Measurements from ENCODE around the gene GJC2.

Gene GJC2

DNA sequence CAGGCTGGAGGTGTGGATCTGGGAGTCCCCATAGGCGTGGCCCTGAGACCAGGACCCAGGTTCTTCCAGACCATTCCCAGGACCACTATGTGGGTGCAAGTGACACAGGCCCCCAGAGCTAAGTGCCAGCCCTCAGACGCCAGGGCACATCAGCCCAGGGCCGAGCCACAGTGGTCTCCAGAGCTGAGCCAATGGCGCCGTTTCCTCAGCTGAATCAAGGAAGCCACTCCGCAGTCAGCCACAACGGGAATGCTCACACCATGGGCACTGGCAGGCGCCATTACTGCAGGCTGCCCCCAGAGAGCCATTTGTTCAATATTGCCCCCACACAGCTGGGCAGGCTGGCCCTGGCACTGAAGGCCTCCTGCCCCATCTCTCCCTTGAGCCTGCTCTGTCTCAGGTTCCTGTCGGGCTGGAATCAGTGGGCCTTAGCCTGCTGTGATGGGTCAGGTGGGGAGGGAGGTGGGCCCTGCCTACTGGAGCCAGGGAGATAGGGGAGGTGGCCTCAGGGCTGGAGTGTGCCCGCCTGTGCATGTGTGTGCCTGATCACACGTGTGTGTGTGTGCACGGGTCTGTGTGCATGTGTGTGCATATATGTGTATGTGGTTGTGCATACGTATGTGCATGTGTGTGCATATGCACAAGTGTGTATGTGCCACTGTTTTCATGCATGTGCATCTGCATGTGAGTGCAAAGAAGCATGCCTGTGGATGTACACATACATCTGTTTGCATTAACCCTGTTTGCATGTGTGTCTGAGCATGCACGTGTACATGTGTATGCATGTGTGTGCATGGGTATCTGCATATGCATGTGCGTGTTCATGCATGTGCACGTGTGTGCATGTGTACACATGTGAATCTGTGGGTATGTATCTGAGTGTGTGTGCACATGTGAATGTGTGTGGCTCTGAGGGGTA lies 6.1 kb downstream of the GJC2 start:
- no peaks in the 10 kb centered on the region for H3K79me2 ChIP-seq (ENCODE audit: control insufficient read depth, insufficient read depth, low read length, poor library complexity)
- DNase-seq = no peak
- H3K18ac ChIP-seq (ENCODE audit: low read length) = no peak overlapping the region
- no peak overlapping the region for H4K8ac ChIP-seq (ENCODE audit: low read depth, low read length)
- no peaks in the 10 kb centered on the region for H3K27me3 ChIP-seq (ENCODE audit: insufficient read depth, low read length)
- H2BK120ac ChIP-seq (ENCODE audit: insufficient read depth, low read length, poor library complexity) = no peak overlapping the region
- no CpG with 5 or more reads among the region's 16 CpGs for WGBS (ENCODE audit: extremely low coverage, insufficient coverage, insufficient read length)
- no peak overlapping the region for H2AFZ ChIP-seq (ENCODE audit: insufficient read depth, low read length, poor library complexity)
- no peaks in the 10 kb centered on the region for H3K9me3 ChIP-seq (ENCODE audit: insufficient read depth, low read depth, low read length)
- H3K4ac ChIP-seq (ENCODE audit: low read depth, low read length) = no peak overlapping the region
- H3K79me1 ChIP-seq (ENCODE audit: low read length) = no peaks in the 10 kb centered on the region
- H2BK12ac ChIP-seq (ENCODE audit: low read length) = no peak overlapping the region
- H3K4me3 ChIP-seq (ENCODE audit: low read depth, low read length) = no peak overlapping the region
- H2BK5ac ChIP-seq (ENCODE audit: low read depth, low read length, poor library complexity) = no peak overlapping the region
- no peak overlapping the region for H3K9ac ChIP-seq (ENCODE audit: low read length)
- no peak overlapping the region for H2AK5ac ChIP-seq (ENCODE audit: low read length)
- no peak overlapping the region for H3K27ac ChIP-seq (ENCODE audit: low read depth, low read length)
- H3K23ac ChIP-seq (ENCODE audit: low read length) = no peak overlapping the region
- H4K12ac ChIP-seq (ENCODE audit: low read depth, low read length) = no peak overlapping the region
- no peak overlapping the region for H4K91ac ChIP-seq (ENCODE audit: low read depth, low read length)
- H3K4me2 ChIP-seq (ENCODE audit: low read length) = no peak overlapping the region
- H3K4me1 ChIP-seq (ENCODE audit: control insufficient read depth in 1 of 2, insufficient read depth in 2 of 2, low read length in 2 of 2) = peaks cover 2 to 4% of the 10 kb centered on the region in 2 experiments
- no peaks in the 10 kb centered on the region for H3K36me3 ChIP-seq (ENCODE audit: control insufficient read depth in 1 of 2, insufficient read depth in 2 of 2, low read length in 2 of 2)
- no peak overlapping the region for H3K14ac ChIP-seq (ENCODE audit: low read length)

- H2AFZ ChIP-seq (ENCODE audit: insufficient read depth, low read length, poor library complexity) = no peak overlapping the region
- no peak overlapping the region for H2BK12ac ChIP-seq (ENCODE audit: low read length)
- no peaks in the 10 kb centered on the region for H3K27me3 ChIP-seq (ENCODE audit: insufficient read depth, low read length)
- H2BK5ac ChIP-seq (ENCODE audit: low read depth, low read length, poor library complexity) = no peak overlapping the region
- no peak overlapping the region for H4K12ac ChIP-seq (ENCODE audit: low read depth, low read length)
- no peaks in the 10 kb centered on the region for H3K79me1 ChIP-seq (ENCODE audit: low read length)
- H3K23ac ChIP-seq (ENCODE audit: low read length) = no peak overlapping the region
- H3K79me2 ChIP-seq (ENCODE audit: control insufficient read depth, insufficient read depth, low read length, poor library complexity) = no peaks in the 10 kb centered on the region
- H3K27ac ChIP-seq (ENCODE audit: low read depth, low read length) = no peak overlapping the region
- no peak overlapping the region for H3K18ac ChIP-seq (ENCODE audit: low read length)
- no peak overlapping the region for H4K8ac ChIP-seq (ENCODE audit: low read depth, low read length)
- no peak overlapping the region for H4K91ac ChIP-seq (ENCODE audit: low read depth, low read length)
- no peak for DNase-seq
- H2BK120ac ChIP-seq (ENCODE audit: insufficient read depth, low read length, poor library complexity) = no peak overlapping the region
- no peak overlapping the region for H3K4me3 ChIP-seq (ENCODE audit: low read depth, low read length)
- H3K4me2 ChIP-seq (ENCODE audit: low read length) = no peak overlapping the region
- no peaks in the 10 kb centered on the region for H3K36me3 ChIP-seq (ENCODE audit: control insufficient read depth in 1 of 2, insufficient read depth in 2 of 2, low read length in 2 of 2)
- H3K4ac ChIP-seq (ENCODE audit: low read depth, low read length) = no peak overlapping the region
- H2AK5ac ChIP-seq (ENCODE audit: low read length) = no peak overlapping the region
- no peak overlapping the region for H3K14ac ChIP-seq (ENCODE audit: low read length)
- no peaks in the 10 kb centered on the region for H3K9me3 ChIP-seq (ENCODE audit: insufficient read depth, low read depth, low read length)
- H3K9ac ChIP-seq (ENCODE audit: low read length) = no peak overlapping the region
- H3K4me1 ChIP-seq (ENCODE audit: control insufficient read depth in 1 of 2, insufficient read depth in 2 of 2, low read length in 2 of 2) = no peaks in the 10 kb centered on the region
- WGBS (ENCODE audit: extremely low coverage, insufficient coverage, insufficient read length) = no CpG with 5 or more reads among the region's 9 CpGs
Observed at GRCh38 chr1:228156515-228156881, 6.8 kb downstream of the GJC2 start.

GRCh38 chr1:228156941-228157728 lies 7.4 kb downstream of the GJC2 start:
- H3K4me3 ChIP-seq (ENCODE audit: low read depth, low read length) = no peak overlapping the region
- H3K4me1 ChIP-seq (ENCODE audit: control insufficient read depth in 1 of 2, insufficient read depth in 2 of 2, low read length in 2 of 2) = peaks cover under 1% of the 10 kb centered on the region in 2 experiments
- H4K8ac ChIP-seq (ENCODE audit: low read depth, low read length) = no peak overlapping the region
- H3K18ac ChIP-seq (ENCODE audit: low read length) = no peak overlapping the region
- no peak overlapping the region for H3K9ac ChIP-seq (ENCODE audit: low read length)
- H3K27me3 ChIP-seq (ENCODE audit: insufficient read depth, low read length) = no peaks in the 10 kb centered on the region
- no peak overlapping the region for H4K91ac ChIP-seq (ENCODE audit: low read depth, low read length)
- H2BK5ac ChIP-seq (ENCODE audit: low read depth, low read length, poor library complexity) = no peak overlapping the region
- H3K27ac ChIP-seq (ENCODE audit: low read depth, low read length) = no peak overlapping the region
- H3K79me2 ChIP-seq (ENCODE audit: control insufficient read depth, insufficient read depth, low read length, poor library complexity) = no peaks in the 10 kb centered on the region
- H4K12ac ChIP-seq (ENCODE audit: low read depth, low read length) = no peak overlapping the region
- no peak overlapping the region for H3K23ac ChIP-seq (ENCODE audit: low read length)
- no peak overlapping the region for H3K4ac ChIP-seq (ENCODE audit: low read depth, low read length)
- H3K36me3 ChIP-seq (ENCODE audit: control insufficient read depth in 1 of 2, insufficient read depth in 2 of 2, low read length in 2 of 2) = no peaks in the 10 kb centered on the region
- no peak overlapping the region for H2BK12ac ChIP-seq (ENCODE audit: low read length)
- H3K4me2 ChIP-seq (ENCODE audit: low read length) = no peak overlapping the region
- H3K79me1 ChIP-seq (ENCODE audit: low read length) = peaks cover under 1% of the 10 kb centered on the region
- H3K9me3 ChIP-seq (ENCODE audit: insufficient read depth, low read depth, low read length) = no peaks in the 10 kb centered on the region
- WGBS (ENCODE audit: extremely low coverage, insufficient coverage, insufficient read length) = no CpG with 5 or more reads among the region's 24 CpGs
- H3K14ac ChIP-seq (ENCODE audit: low read length) = no peak overlapping the region
- H2AFZ ChIP-seq (ENCODE audit: insufficient read depth, low read length, poor library complexity) = no peak overlapping the region
- H2AK5ac ChIP-seq (ENCODE audit: low read length) = no peak overlapping the region
- no peak overlapping the region for H2BK120ac ChIP-seq (ENCODE audit: insufficient read depth, low read length, poor library complexity)
- DNase-seq = no peak

DNA sequence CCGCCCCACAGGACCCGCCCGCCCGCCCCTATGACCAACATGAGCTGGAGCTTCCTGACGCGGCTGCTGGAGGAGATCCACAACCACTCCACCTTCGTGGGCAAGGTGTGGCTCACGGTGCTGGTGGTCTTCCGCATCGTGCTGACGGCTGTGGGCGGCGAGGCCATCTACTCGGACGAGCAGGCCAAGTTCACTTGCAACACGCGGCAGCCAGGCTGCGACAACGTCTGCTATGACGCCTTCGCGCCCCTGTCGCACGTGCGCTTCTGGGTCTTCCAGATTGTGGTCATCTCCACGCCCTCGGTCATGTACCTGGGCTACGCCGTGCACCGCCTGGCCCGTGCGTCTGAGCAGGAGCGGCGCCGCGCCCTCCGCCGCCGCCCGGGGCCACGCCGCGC lies 8.0 kb downstream of the GJC2 start:
- Histone ChIP-seq H3K9me3 (ENCODE audit: insufficient read depth, low read depth, low read length) (no peaks in the 10 kb centered on the region), H2AK5ac (ENCODE audit: low read length) (no peak overlapping the region), H4K91ac (ENCODE audit: low read depth, low read length) (no peak overlapping the region), H2AFZ (ENCODE audit: insufficient read depth, low read length, poor library complexity) (no peak overlapping the region), H3K18ac (ENCODE audit: low read length) (no peak overlapping the region), H3K9ac (ENCODE audit: low read length) (no peak overlapping the region), H3K79me2 (ENCODE audit: control insufficient read depth, insufficient read depth, low read length, poor library complexity) (no peaks in the 10 kb centered on the region), H4K8ac (ENCODE audit: low read depth, low read length) (no peak overlapping the region), H3K4ac (ENCODE audit: low read depth, low read length) (no peak overlapping the region), H3K14ac (ENCODE audit: low read length) (no peak overlapping the region), H3K23ac (ENCODE audit: low read length) (no peak overlapping the region), H3K4me1 (ENCODE audit: control insufficient read depth in 1 of 2, insufficient read depth in 2 of 2, low read length in 2 of 2) (peaks cover 6 to 7% of the 10 kb centered on the region in 2 experiments), H2BK5ac (ENCODE audit: low read depth, low read length, poor library complexity) (no peak overlapping the region), H3K4me3 (ENCODE audit: low read depth, low read length) (no peak overlapping the region), H3K36me3 (ENCODE audit: control insufficient read depth in 1 of 2, insufficient read depth in 2 of 2, low read length in 2 of 2) (no peaks in the 10 kb centered on the region), H4K12ac (ENCODE audit: low read depth, low read length) (no peak overlapping the region), H3K27me3 (ENCODE audit: insufficient read depth, low read length) (no peaks in the 10 kb centered on the region), H2BK12ac (ENCODE audit: low read length) (no peak overlapping the region), H3K79me1 (ENCODE audit: low read length) (peaks cover 6% of the 10 kb centered on the region), H3K4me2 (ENCODE audit: low read length) (no peak overlapping the region), H3K27ac (ENCODE audit: low read depth, low read length) (no peak overlapping the region), H2BK120ac (ENCODE audit: insufficient read depth, low read length, poor library complexity) (no peak overlapping the region)
- DNase-seq = no peak
- WGBS (ENCODE audit: extremely low coverage, insufficient coverage, insufficient read length) = no CpG with 5 or more reads among the region's 43 CpGs

All from trophoblast cell (in vitro differentiated cells and primary cell).